Gastrocnemius medialis (tissue), 4 donors: ENCODE data around the gene PIGT. TPM values are rescaled to one million over a fixed set of nuclear protein-coding genes. Genes with fewer than 3 reads are reported as not detected.

Source experiments
- ATAC-seq, 2 donors: fragments of 150-250 bp; one replicate each; pipeline ENCODE4 v1.9.1; 2016
- DNase-seq, 2 donors: peaks; one replicate each; pipeline ENCODE4 v3.0.0-alpha.2; 2019
- H3K27ac ChIP-seq, 4 donors: fragments of 200-600 bp; sonication (generic); 1 replicate in 1 of 4; 2 replicates in 3 of 4; pipeline ENCODE4 v1.5.1; 2016 to 2018; ENCODE audit warnings: mild to moderate bottlenecking in 2 of 4, moderate library complexity in 1 of 4
- H3K27me3 ChIP-seq, 3 donors: fragments of 200-600 bp; sonication (generic) in 2 of 3; 1 replicate in 1 of 3; 2 replicates in 2 of 3; pipeline versions ENCODE4 v1.5.1 to v1.6.0; 2016 to 2019; ENCODE audit warnings: mild to moderate bottlenecking in 1 of 3, moderate library complexity in 1 of 3
- H3K36me3 ChIP-seq, 2 donors: fragments of 200-600 bp; sonication (generic) in 1 of 2; one replicate each; pipeline ENCODE4 v1.5.1; 2017 to 2018
- H3K4me1 ChIP-seq, 2 donors: fragments of 200-600 bp; sonication (generic) in 1 of 2; one replicate each; pipeline ENCODE4 v1.5.1; 2016 to 2017; ENCODE audit warnings: mild to moderate bottlenecking in 2 of 2
- H3K4me3 ChIP-seq, 4 donors: fragments of 200-600 bp; sonication (generic) in 3 of 4; 1 replicate in 1 of 4; 2 replicates in 3 of 4; pipeline ENCODE4 v1.5.1; 2016 to 2019; ENCODE audit warnings: mild to moderate bottlenecking in 2 of 4
- H3K9me3 ChIP-seq, 3 donors: fragments of 200-600 bp; sonication (generic) in 2 of 3; 1 replicate in 1 of 3; 2 replicates in 2 of 3; pipeline ENCODE4 v1.5.1; 2016 to 2019
- POLR2A ChIP-seq, 2 donors: fragments of 450-650 bp; IDR thresholded peaks; one replicate each; pipeline ENCODE4 v1.6.1; 2017; ENCODE audit warnings: antibody characterized with exemption in 2 of 2, mild to moderate bottlenecking in 2 of 2, moderate library complexity in 2 of 2
- in situ Hi-C, 4 donors: fragments of 200-750 bp; cut with MboI; loops; one replicate each; pipeline versions ENCODE4 v1.15.0 to v1.8.0; 2017; ENCODE audit warnings: low sequenced_read_pairs in 4 of 4
- intact Hi-C: fragments of 100-400 bp; cut with DNase I; formaldehyde crosslinking; loops from one replicate; pipeline ENCODE4 v1.15.1; 2023; ENCODE audit warnings: low total_unique reads
- total RNA-seq, 4 donors: library from RNA; depleted of rRNA; stranded (reverse); fragments of >200 nt; gene quantifications; one replicate each; pipeline versions ENCODE4 v1.1.0 to v1.2.3, GENCODE V29; 2016
- TF ChIP-seq, protein P1 (sequence below), 5 experiments: fragments of 450-650 bp in 3 of 5; fragments of 200-600 bp in 2 of 5; sonication (generic) in 2 of 5; IDR thresholded peaks in 4 of 5; conservative IDR thresholded peaks in 1 of 5; 1 replicate in 4 of 5; 2 replicates in 1 of 5; pipeline ENCODE4 v1.5.1; 2016 to 2019; ENCODE audit warnings: antibody characterized with exemption in 5 of 5, mild to moderate bottlenecking in 3 of 5, moderate library complexity in 3 of 5

The PIGT gene
- total RNA-seq, 4 donors from 2014 or later: 45.9 to 118 (median 94.2) TPM

DNA sequence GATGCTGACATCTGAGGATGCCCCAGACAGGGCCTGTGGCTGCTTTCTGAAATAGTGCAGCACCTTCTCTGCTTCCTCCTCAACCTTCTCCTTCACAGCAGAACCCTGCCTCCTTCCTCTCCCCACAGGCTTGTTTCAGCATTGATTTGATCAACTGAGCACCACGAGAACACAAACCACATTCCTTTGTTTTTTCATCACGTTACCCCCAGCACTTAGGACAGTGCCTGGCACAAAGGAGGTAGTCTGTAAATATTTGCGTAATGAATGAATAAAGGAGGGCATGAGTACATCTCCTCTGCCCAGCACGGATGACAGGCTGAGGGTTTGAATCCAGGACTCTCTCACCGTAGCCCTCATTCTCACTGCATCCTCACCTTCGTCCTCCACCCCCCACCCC lies 32.3 kb downstream of the PIGT start:
- no peaks in the 10 kb centered on the region for H3K9me3 ChIP-seq
- intact Hi-C loops (no loop called here), in situ Hi-C loops (loop anchor here (10.0 to 25.0 kb wide), 4 partner anchors 133 to 411 kb away; no protein-coding TSS in a partner anchor)
- no peaks in the 10 kb centered on the region for H3K36me3 ChIP-seq
- TF ChIP-seq, protein P1, sequence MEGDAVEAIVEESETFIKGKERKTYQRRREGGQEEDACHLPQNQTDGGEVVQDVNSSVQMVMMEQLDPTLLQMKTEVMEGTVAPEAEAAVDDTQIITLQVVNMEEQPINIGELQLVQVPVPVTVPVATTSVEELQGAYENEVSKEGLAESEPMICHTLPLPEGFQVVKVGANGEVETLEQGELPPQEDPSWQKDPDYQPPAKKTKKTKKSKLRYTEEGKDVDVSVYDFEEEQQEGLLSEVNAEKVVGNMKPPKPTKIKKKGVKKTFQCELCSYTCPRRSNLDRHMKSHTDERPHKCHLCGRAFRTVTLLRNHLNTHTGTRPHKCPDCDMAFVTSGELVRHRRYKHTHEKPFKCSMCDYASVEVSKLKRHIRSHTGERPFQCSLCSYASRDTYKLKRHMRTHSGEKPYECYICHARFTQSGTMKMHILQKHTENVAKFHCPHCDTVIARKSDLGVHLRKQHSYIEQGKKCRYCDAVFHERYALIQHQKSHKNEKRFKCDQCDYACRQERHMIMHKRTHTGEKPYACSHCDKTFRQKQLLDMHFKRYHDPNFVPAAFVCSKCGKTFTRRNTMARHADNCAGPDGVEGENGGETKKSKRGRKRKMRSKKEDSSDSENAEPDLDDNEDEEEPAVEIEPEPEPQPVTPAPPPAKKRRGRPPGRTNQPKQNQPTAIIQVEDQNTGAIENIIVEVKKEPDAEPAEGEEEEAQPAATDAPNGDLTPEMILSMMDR (IDR thresholded peaks at IDR 0.05 in 4 of 5, conservative IDR thresholded peaks at IDR 0.05 in 1 of 5): no peak
- no peak for TF ChIP-seq POLR2A (IDR thresholded peaks at IDR 0.05)
- no peak for DNase-seq
- H3K4me1 ChIP-seq: peaks cover 0 to 15% of the 10 kb centered on the region in 2 donors
- ATAC-seq: no peak
- H3K4me3 ChIP-seq: no peak overlapping the region
- peaks cover 0 to 3% (median 0%) of the 10 kb centered on the region in 3 donors for H3K27me3 ChIP-seq
- peak overlapping the region in 1 of 4 donors; percentile 64 for H3K27ac ChIP-seq

DNA sequence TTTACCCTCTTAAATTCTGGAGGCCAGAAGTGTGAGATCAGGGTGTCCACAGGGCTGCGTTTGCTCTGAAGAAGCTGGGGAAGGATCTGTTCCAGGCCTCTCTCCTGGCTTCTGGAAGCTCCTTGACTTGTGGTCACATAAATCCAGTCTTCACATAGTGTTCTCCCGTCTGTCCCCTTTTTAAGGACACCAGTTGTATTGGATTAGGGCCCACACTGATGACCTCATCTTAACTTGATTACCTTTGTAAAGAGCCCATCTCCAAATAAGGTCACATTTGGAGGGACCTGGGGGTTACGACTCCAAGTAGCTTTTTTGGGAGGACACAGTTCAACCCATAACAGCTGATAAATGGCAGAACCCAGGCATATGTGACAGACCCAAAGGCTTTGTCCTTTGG lies 33.6 kb downstream of the PIGT start:
- no peaks in the 10 kb centered on the region for H3K36me3 ChIP-seq
- DNase-seq (peak; percentile 26 to 34), ATAC-seq (peak; percentile 65 to 77)
- H3K27me3 ChIP-seq: peaks cover 0 to 3% (median 0%) of the 10 kb centered on the region in 3 donors
- H3K4me3 ChIP-seq: no peak overlapping the region
- H3K9me3 ChIP-seq: no peaks in the 10 kb centered on the region
- TF ChIP-seq POLR2A (IDR thresholded peaks at IDR 0.05): no peak
- TF ChIP-seq, protein P1 (IDR thresholded peaks at IDR 0.05 in 4 of 5, conservative IDR thresholded peaks at IDR 0.05 in 1 of 5): no peak
- H3K4me1 ChIP-seq: peaks cover 0 to 15% of the 10 kb centered on the region in 2 donors
- in situ Hi-C loops (loop anchor here (10.0 to 25.0 kb wide), 4 partner anchors 135 to 412 kb away; no protein-coding TSS in a partner anchor), intact Hi-C loops (no loop called here)
- peak overlapping the region; percentile 31 to 64 (median 46) for H3K27ac ChIP-seq

DNA sequence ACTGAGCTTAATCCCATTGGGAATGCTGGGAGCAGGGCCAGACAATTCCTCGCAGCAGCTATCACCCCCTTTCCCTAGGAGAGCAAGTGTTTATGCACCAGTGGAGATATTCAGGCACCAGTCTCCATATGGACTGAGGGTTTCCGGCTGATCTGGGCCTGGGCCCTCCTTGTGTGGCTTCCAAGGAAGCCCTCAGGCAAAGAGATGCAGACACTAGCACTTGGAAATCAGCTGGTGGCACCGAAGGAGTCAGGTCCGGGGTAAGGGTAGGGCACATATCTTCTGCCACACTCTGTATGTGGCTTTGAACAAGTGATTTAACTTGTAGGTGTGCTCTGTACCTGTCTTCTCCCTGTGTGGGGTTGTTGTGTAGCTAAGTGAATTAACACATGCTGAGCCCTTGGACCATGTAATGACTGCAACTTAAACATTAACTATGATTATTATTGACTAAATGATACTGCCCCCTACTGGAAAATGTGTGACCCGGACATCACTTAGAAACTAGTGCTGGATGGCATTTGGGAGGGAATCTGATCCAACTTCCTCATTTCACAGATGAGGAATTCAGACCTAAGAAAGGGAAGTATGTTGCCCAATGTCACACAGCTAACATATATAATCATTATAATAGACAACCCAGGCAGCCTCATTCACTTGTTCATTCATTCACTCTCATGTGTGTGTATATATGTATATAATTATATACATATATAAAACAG lies 34.3 kb downstream of the PIGT start:
- in situ Hi-C loops (no loop called here), intact Hi-C loops (no loop called here)
- H3K36me3 ChIP-seq: no peaks in the 10 kb centered on the region
- ATAC-seq: peak in 1 of 2 donors; percentile 53
- H3K27ac ChIP-seq: peak overlapping the region in 3 of 4 donors; percentile 31 to 64 (median 32)
- peaks cover 0 to 15% of the 10 kb centered on the region in 2 donors for H3K4me1 ChIP-seq
- H3K4me3 ChIP-seq: no peak overlapping the region
- no peaks in the 10 kb centered on the region for H3K9me3 ChIP-seq
- no peak for DNase-seq
- TF ChIP-seq, protein P1 (IDR thresholded peaks at IDR 0.05 in 4 of 5, conservative IDR thresholded peaks at IDR 0.05 in 1 of 5): peak; percentile 15 to 59 (median 39)
- no peak for TF ChIP-seq POLR2A (IDR thresholded peaks at IDR 0.05)
- peaks cover 0 to 3% (median 0%) of the 10 kb centered on the region in 3 donors for H3K27me3 ChIP-seq

DNA sequence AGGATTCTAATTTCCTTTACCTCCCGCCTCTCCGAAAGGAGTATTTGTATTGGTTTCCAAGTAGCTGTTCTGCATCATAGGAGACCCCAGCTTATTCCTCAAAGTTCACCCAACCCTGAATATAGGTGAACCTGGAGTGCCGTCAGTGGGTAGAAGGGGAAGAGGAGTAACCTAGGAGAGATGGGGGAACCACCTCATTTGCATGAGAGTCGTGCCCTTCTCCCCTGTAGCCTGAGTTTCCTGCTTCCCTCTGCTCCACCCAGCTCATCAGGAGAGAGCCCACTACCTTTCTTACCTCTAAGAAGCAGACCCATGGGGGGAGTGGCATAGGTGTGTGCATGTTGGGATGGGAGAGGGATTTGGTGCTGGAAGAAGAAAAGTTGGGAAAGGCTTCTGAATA lies 36.3 kb downstream of the PIGT start:
- TF ChIP-seq, protein P1 (IDR thresholded peaks at IDR 0.05 in 4 of 5, conservative IDR thresholded peaks at IDR 0.05 in 1 of 5): no peak
- TF ChIP-seq POLR2A (IDR thresholded peaks at IDR 0.05): no peak
- ATAC-seq (no peak), DNase-seq (no peak)
- H3K4me1 ChIP-seq: peaks cover 0 to 15% of the 10 kb centered on the region in 2 donors
- no peak overlapping the region for H3K4me3 ChIP-seq
- H3K36me3 ChIP-seq: no peaks in the 10 kb centered on the region
- in situ Hi-C loops (no loop called here), intact Hi-C loops (no loop called here)
- H3K9me3 ChIP-seq: no peaks in the 10 kb centered on the region
- H3K27ac ChIP-seq: no peak overlapping the region
- H3K27me3 ChIP-seq: no peaks in the 10 kb centered on the region
